NCI-H446 (cell line): ENCODE results near the gene TRIM17.

Experiments
- DNase-seq, 2 experiments: peaks; one replicate each; lab custom pipeline; 2025; lab: John Stamatoyannopoulos, UW

TRIM17 gene

DNA sequence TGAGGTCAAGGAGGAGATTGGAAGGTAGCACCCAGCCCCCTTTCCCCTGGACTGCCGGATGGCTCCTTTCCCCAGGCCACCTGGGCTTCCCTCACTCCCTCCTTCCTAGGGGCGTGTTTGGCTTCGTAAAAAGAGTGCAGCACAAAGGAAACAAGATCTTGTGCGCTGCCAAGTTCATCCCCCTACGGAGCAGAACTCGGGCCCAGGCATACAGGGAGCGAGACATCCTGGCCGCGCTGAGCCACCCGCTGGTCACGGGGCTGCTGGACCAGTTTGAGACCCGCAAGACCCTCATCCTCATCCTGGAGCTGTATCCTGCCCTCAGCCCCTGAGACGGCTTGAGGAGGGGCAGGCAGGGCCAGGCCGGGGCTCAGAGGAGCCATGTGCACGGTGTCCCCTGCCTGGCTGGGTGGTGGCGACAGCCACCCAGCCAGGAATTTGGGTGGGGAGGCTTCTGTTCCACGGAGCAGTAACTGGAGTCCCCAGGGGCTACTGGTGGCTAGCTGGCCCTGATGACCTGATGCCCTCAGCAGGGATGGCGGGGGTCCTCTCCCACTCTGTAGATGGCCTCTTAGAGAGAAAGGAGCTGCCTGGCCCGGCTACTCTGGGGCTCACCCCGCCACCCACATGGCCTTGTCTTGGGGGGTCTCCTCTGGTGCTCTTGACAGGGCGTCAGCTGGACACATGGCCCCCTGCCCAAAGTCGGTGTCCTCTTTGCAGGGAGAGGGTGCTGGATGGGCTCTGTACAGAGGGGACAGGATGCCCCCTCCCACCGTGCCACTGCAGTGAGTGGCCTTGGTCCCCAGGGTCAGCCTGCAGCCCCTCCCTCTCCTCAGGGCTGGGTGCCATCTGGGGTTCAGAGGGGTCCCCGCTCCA, 49.6 kb downstream of the TRIM17 start:
- DNase-seq = no peak

DNA sequence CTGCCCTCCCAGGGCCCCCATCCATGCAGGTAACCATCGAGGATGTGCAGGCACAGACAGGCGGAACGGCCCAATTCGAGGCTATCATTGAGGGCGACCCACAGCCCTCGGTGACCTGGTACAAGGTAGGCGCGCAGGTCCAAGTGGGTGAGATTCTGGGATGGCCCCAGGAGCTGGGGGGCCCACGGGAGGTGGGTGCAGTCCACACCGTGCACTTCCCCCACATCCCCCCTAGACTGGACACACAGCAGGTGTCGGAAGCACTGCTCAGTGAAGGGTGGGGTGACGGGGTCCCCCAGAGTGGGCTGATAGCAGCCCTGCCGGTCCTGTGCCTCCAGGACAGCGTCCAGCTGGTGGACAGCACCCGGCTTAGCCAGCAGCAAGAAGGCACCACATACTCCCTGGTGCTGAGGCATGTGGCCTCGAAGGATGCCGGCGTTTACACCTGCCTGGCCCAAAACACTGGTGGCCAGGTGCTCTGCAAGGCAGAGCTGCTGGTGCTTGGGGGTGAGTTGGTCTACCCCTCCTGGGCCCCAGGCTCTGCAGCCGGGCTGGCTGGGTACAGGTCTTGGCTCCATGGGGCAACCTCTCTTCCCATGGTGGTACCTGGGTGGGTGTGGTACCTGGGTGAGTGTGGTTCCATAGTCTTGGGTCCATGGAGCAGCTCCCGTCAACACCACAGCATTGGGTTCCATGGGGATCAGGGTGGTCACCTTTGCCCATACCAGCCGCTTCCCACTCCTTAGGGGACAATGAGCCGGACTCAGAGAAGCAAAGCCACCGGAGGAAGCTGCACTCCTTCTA, 50.4 kb downstream of the TRIM17 start:
- no peak for DNase-seq

DNA sequence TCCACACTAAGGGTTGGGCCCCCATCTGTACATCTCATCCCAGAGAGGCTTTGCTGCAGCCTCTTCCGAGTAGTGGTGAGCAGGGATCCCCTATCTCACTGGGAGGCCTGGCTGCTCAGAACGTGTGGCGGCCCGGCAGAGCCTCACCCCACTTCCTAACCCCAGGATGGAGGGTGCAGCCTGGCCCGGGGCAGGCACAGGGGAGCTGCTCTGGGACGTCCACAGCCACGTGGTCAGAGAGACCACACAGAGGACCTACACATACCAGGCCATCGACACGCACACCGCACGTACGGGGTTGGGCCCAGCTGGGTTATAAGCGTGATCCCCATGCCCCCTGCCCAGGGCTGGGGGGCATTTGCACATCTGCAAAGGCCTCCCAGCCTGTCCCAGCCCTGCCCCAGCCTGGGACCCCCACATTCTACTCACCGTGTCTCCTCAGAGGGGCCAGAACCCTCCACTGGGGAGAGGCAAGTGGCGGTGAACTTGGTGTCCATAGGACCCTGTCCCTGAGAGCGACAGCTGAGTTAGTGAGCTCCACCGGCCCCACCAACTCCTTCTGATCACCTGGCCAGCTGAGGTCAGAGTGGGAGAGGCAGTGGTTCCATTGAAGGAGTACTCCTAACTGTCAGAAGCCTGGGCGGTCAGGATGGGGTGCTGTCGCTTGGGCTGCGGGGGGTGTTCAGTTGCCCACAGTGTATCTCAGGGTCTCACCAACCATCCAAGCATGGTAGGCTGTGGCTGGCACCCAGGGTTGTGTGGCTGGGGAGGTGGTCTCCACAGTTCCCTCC, 51.2 kb downstream of the TRIM17 start:
- DNase-seq = no peak

DNA sequence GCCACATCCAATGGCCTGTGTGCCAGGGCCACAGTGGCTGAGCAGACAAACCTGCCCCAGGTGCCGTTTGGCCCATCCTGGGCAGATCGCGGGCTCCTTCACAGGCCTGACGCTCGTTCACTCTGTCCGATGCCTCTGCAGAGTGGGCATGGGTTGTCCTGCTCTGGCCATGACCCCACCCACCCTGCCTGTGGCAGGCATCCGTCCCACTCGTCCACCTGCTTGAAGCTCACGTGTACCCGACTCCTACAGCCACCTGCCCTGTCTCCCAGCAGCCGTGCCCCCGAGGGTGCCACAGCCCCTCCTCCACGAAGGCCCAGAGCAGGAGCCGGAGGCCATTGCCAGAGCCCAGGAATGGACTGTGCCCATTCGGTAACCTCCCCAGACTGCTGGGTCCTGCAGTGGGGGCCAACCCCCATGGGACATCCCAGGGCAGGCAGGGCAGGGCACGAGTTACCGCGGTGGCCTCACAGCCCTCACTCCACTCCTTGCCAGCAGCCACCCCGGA, 51.9 kb downstream of the TRIM17 start:
- DNase-seq = no peak

DNA sequence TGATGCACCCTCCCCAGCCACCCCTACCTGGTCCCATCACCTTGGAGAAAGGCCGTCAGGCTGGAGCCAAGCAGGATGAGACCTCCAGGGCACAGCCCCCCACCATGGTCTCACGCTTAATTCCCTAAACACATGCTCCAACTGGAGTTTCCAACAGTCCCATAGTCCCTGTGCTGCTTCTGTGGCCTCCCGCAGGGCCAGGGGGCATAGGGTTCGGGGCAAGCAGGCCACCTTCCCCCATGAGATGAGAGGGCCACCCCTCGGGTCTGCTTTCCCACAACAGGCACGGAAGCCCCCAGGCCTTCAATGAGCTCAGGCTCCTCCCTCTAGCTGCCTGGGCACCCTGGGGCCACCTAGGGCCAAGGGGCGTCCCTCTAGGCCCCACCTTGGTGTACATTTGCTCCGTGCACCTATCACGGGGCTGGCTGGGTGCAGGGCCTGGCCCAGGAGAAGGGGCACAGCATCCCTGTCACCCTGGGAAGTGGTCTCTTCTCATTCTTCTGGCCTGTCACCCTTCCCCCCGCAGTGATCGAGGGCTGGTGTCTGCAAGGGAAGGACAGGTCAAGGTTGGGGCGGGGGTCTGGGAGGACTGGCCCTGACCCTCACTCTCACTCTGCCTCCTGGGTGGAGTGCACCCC, 52.5 kb downstream of the TRIM17 start:
- DNase-seq = no peak

DNA sequence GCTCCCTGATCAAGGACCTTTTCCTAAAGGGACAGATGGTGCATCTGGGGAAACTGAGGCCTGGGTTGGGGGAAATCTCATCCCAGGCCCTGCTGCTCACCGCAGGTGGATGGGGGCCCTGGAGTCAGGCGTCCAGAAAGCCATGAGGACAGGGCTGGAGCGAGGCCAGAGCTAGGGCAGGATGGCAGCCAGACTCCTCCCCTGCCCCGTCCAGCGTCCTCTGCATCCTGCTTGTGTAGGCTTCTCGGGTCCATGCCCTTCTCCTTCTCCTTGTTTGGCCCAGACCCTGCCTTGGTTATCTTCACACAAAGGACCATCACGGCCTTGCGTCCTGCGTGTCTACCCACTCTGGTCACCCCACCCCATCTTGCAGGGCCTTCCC, 53.0 kb downstream of the TRIM17 start:
- no peak for DNase-seq

DNA sequence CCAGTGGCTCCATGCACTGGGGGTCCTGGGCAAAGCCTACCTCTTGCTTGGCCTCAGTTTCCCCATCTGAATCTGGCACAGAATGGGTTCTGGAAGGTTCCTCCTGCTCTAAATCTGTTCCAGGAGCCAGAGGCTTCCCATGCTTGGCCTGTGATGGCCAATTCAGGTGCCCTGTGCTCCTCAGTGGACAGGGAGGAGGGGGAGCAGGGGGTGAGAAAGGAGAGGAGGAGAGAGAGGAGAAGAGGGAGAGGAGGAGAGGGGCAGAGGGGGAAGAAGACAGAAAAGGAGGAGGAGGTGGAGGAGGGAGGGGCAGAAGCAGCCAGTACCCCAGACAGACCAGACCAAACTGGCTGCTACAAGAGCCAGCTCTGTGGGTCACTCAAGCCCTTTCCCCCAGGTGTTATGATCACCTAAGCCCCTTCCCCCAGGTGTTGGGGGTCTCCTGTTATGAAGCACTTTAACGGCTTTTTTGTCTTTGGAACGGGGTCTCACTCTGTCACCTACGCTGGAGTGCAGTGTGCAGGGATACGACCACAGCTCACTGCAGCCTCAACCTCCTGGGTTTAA, 53.7 kb downstream of the TRIM17 start:
- no peak for DNase-seq

DNA sequence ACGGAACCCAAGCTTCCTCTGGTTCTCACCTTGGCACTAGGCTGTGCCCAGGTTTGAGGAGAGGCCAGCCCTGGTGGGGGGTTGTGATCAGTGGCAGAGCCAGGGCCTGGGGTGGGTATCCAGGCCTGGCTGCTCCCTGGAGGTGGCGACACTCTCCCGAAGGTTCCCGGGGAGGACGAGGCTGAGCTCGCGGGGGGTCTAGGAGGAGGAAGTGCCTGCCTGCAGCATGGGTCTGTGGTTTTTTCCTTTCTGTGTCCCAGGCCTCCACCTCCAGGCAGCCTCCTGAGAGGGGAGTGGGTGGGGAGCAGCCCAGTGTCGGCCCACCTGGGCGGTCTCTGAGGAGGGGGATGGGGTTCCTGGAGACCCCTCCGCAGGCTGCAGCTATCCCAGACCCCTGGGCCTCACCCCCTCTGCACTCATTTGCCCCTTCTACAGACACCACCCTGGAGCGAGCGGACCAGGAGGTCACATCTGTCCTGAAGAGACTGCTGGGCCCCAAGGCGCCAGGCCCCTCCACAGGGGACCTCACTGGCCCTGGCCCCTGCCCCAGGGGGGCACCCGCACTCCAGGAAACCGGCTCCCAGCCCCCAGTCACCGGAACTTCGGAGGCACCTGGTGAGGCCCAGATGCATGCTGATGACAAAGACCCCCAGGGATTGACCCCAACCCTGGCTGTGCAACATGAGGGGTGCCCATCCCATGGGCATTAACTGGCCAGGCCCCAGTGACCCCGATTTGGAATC, 54.3 kb downstream of the TRIM17 start:
- no peak for DNase-seq

DNA sequence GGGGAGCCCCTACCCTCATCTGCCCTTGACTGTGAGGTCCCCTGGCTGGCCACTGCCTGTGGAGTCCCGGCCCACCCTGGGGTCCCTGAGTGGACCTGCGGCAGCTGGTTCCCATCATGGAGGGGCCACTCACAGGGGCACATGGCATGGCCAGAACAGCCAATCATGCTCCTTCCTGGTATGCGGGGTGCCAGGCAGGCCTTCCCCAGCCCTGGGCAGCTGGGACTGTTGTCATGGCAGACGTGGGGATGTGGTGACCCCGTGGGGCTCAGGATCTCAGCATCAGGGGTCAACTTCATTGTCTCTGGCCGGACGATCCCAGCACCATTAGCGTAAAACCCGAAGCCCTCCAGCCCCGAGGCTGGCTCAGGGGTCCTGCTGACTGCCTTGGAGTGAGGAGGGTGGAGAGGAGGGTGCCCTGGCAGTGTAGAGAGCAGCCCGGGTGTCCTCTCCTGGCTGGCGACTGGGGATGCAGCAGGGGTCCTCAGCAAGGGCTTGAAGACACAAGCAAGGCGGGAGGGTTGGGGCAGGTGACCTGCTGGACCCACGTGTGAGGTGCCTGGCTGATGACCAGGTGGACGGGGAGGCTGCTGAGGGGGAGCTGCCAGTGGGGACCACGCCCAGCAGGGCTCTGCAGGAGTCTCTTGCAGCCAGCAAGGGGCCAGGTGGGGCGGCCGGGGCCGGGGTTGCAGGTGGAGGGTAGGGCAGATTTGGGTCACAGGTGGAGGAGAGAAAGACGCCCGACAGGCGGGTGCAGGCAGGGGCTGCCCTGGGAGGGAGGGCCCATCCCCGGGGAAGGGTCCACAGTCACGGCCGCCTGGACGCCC, 55.1 kb downstream of the TRIM17 start:
- no peak for DNase-seq

DNA sequence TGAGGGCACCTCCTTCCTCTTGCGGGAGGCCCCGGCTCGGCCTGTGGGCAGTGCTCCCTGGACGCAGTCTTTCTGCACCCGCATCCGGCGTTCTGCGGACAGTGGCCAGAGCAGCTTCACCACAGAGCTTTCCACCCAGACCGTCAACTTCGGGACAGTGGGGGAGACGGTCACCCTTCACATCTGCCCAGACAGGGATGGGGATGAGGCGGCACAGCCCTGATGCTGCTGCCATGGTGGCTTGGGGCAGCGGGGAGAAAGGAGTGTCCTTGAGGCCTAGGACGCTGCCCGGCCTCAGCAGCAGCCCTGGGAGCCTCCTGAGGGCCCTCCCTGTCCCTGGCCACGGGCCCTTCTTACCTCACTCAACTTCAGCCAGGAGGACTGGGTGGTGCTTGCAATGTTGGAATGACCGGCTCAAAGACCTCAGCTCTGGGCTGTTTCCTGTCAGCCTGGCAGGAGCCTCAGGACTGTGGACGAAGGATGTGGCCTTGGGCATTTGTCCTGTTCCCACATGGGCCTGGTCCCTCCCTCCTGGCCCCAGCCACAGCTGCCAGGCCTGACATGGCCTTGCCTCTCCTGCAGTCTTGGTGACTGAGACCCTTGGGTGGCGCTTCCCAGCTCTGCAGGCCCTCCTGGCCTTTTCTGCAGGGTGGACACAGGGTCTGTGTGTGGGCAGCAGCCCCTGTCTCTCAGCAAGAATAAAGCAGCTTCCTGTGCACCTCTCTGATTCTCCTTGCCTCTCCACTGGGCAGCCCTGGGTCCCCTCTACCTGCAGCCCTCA, 55.9 kb downstream of the TRIM17 start:
- no peak for DNase-seq

DNA sequence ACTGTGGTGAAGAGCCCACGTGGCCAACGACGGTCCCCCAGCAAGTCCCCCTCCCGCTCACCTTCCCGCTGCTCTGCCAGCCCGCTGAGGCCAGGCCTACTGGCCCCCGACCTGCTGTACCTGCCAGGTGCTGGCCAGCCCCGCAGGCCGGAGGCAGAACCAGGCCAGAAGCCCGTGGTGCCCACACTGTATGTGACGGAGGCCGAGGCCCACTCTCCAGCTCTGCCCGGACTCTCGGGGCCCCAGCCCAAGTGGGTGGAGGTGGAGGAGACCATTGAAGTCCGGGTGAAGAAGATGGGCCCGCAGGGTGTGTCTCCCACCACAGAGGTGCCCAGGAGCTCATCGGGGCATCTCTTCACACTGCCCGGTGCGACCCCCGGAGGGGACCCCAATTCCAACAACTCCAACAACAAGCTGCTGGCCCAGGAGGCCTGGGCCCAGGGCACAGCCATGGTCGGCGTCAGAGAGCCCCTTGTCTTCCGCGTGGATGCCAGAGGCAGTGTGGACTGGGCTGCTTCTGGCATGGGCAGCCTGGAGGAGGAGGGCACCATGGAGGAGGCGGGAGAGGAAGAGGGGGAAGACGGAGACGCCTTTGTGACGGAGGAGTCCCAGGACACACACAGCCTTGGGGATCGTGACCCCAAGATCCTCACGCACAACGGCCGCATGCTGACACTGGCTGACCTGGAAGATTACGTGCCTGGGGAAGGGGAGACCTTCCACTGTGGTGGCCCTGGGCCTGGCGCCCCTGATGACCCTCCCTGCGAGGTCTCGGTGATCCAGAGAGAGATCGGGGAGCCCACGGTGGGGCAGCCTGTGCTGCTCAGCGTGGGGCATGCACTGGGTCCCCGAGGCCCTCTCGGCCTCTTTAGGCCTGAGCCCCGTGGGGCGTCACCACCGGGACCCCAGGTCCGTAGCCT, 56.8 kb downstream of the TRIM17 start:
- no peak for DNase-seq

DNA sequence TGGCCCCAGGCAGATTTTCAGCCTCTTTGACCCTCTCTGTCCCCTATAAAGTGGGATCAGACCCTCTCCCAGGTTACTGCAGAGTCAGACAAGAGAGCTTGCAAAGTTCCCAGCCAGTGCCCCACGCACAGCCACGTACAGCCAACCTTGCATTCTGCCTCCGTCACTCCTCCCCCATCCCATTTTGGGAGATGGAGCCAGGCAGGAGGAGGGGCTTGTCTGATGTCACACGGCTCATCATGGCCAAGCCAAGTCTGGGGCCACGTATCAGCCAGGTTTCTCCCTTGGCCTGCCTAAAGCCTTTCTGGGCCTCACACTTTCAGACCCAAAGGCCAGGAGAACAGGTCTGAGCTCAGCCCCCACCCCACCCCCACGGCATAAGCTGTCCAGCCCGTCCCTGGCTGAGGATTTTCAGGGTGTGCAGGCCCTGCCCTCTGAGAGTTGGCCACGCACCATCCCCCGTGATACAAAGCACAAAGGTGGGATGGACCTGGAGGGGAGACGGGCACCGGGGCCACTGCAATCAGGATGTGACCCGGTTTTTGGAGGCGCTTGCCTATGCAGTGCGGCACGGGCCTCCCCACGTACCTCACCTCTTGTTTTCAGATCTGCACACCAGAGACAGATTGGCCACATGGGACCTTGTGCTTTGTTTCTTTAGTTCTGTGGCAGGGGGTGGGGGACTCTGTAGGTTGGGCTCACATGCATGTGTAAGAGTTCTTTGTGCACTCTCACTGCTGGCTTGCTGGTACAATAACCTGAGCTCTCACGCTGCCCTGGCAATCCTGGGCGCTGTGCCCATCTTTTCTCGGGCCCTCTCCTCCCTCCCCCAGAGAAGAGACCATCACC, 57.7 kb downstream of the TRIM17 start:
- no peak for DNase-seq

DNA sequence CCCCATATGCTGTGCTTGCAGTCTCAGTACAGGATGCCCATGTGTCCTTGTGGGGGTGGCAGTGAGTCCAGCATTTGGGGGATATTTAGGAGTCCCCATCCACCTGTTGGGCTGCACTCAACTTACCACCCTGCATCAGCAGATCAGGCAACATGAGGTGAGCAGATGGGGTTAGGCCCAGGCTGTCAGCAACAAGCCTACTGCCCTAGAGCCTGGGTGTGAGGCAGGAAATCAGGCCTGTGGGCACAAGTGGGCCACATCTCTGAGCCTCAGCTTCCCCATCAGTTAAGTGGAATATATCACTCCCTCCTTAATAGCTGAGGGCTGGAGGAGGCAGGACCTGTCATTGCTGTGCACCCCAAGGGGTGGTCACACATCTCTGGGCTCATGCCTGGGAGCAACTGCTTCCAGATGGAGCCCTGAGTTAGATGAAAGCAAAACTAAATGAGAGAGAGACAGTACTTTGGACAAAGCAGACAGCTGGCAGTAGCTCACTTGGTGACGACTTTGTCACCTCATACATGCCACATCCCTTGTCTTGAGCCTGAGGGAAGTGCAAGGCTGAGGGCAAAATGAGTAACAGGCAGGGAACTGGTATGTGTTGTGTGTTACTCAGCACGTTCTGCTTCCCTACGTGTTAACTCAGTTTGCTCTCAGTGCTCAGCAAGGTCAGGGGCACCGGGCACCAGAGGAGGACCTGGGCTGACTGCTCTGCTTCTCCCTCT, 58.5 kb downstream of the TRIM17 start:
- no peak for DNase-seq
